Measurements from ENCODE around the gene GJC1.

The GJC1 gene

DNA sequence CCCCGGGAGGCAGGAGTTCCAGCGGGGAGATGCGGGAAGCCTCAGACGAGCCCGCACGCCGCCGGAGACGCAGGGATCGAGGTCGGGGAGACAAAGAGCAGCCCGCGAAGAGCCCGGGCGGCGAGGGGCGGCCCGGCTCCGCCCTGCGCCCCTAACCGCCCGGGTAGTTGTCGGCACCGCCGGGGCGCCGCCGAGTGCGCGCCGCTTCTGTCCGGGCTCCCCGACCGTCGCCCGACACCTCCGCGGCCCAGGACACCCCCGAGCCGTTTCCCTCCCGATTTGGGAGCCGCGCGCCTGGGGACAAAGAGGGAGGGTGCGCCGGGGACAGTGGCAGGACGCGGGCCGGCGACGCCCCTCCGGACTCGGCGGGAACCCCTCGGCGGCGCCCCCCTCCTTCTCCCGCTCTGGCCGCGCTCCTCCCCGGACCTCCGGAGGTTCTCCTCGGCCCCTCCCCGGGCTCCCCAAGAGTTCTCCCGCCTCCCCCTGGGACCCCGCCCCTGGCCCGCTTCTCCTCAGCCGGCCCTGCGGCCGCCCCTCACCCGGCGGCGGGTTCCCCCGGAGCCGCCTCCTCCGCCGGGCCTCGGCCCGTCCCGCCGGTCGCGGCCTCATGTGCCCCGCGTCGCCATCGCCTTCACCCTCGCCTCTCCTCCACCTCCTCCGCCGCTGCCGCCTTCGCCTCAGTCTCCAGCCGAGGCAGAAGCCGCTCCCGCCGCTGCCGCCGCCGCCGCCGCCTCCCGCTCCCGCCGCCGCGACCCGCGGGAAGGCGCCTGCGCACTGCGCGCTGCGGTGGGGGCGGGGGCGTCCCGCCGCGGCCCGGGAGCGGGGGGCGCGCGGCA, at the start of gene GJC1:
TSS of gene GJC1 (minus strand) at position 765 of the 836 bp plus-strand sequence. CDS start 24,470 bp downstream, outside the sequence.
- peak; percentile 5 for DNase-seq

DNA sequence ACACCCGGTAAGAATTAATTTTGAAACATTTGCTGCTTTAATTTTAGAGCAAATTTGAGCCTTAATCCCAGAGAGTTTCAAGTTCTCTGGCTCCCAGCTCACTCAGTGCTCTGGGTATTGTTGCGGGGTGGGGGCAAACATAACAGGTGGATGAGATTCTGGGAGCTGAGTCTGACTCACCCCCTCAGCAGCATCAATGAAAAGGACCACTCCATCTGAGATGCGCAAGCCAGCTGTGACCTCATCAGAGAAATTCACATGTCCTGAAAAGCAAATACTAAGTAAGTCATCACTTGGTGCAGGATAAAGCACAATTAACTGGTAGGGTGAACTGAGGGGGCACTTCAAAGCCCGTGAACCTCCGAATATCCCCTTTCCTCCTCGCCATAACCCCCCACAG, 49.3 kb upstream of the GJC1 start:
- no peak for DNase-seq

DNA sequence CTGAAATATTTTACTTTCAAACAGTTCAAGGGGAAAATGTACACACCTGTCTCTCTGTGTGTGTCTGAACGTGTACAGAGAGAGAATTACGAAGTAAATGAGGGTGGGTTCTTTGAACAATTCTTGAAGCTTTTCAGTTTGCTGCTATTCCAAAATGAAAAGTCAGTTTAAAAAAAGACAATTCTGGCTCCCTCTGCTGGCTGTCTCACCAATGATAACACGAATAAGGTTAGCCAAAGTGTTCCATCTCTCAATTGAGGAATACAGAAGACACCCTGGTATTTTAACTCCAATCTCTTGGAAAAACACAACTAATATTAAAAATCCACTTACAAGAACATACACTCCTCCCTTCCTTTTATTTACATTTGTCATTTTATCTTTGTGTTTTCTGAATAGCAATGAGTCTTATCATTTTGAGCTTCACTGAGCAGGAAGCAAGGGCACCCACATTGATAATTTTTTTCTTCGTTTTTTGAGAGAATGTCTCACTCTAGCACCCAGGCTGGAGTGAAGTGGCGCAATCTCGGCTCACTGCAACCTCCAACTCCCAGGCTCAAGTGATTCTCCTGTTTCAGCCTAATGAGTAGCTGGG, 48.6 kb upstream of the GJC1 start:
- peak; percentile 33 for DNase-seq

DNA sequence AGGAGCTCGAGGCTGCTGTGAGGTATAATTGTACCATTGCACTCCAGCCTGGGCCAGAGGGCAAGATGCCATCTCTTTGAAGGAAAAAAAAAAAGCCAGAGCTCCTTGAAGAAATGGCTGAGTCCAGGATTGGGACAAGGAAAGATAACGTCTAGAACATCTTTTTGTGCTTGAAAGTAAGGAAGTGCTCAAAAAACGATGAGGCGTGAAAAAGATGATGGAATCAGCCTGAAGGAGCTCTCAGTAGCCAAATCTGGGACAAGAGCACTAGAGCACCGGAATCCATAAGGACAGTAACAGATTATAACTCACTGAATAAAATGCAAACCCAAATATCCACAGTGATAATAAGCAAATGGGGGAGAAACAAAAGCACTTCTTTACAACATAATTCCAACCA, 47.0 kb upstream of the GJC1 start:
- no peak for DNase-seq

DNA sequence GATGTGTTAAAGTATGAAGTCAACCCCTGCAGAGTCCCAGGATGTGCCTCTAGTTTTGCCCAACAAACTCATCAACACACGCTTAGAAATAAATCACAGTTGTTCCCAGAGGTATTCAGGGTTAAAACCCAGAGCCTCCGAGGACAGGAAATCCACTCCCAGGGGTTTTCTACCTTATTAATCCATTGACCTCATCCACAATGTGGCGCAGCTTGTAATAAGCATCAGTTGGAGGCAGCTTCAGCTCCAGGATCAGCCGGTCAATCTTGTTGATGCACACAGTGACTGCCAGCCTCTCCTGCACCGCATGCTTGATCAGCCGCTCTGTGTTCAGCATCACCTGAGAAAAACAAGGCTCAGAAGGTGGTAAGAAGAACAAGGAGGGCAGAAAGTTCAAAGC, 45.7 kb upstream of the GJC1 start:
- DNase-seq = no peak

DNA sequence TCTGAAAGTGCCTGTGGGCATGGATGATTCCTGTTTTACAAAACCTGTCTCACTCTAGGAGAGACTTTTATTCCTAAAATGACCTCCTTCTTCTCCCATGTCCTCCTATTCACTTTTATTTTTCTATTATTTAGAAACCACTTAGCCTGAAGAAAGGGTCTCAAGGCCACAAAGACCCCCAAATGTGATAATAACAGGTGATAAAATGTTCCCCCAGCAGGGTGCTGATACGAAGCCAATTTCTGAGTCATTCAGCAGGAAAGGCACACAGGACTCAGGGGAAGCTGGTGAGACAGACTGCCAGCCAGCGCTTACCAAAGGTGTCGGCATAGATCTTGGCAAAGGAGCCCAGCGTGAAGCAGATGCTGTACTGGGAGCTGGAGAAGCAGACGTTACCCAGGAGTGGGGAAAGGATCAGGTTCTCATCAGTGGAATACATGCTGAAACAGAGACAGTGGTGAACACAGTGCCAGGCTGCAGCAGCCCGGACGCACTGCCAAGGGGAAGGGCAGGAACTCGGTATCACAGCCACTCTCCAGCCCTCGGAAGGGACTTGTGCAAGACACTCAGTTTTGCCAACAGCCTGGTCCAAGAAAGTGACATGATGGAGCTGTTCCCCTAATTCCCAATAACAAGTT, 42.2 kb upstream of the GJC1 start:
- DNase-seq = no peak

DNA sequence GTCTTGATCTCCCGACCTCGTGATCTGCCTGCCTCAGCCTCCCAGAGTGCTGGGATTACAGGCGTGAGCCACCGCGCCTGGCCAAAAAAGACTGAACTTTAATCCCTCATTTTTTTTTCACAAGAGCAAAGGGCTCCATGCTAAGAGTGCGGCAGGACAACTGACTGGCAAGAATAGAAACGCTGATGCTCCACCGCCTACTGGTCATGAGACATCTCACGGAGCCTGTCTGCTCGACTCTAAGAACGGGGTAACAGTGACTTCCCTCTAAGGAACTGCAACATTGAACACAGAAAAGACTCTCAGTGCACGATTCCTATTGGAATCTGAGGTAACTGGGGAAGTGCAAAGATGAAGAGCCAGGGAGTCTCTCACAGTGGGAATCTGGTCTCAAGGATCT, 41.5 kb upstream of the GJC1 start:
- DNase-seq = no peak

DNA sequence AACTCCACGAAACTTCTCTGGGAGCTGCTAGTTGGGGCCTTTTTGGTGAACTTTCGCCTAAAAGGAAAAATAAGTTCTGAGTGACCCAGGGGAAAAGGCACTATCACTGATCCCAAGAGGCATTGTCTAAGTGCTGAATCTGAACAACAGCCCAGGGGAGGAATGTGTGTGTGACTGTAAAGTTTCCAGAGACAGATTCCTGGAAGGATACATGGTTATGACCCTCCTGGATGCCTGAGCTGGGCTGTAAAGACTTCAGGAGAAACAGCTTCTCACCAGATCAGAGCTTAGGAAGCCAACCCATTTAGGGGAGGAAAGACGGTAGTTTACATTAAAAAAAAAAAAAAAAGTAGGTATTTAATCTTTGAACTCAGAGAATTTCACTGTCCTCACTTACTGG, 37.8 kb upstream of the GJC1 start:
- DNase-seq = no peak

DNA sequence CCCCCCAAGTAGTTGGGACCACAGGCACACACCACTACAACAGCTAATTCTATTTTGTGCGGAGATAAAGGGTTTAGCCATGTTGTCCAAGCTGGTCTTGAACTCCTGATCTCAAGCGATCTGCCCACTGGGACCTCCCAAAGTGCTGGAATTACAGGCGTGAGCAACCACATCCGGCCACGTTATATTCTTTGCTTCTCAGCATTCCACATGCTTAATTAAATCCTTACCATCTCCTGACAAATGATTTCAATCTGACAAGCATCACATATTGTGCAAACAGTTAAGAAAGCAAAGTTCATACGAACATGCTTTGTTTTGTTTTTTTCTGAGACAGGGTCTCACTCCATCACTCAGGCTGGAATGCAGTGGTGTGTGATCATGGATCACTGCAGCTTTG, 35.8 kb upstream of the GJC1 start:
- no peak for DNase-seq

DNA sequence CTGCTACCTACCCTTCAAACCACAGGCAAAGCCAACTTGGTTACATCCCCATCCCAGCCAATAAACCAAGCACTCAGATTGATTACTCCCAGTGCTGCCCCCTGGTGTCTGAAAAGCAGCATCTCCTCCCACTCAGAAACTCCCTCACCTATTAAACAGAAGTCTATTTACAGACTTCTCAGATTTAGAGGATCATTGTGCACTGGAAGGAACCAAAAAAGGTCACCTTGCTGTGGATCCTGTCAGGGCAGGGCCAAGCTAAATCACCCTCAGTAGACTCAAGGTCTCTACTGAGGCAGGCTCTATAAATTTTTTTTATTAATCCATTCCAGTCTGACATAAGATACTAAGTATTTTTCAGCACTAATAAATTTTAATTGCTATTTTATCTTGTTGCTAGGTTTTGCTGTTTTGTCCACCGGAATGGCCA, 35.2 kb upstream of the GJC1 start:
- DNase-seq = peak; percentile 78

DNA sequence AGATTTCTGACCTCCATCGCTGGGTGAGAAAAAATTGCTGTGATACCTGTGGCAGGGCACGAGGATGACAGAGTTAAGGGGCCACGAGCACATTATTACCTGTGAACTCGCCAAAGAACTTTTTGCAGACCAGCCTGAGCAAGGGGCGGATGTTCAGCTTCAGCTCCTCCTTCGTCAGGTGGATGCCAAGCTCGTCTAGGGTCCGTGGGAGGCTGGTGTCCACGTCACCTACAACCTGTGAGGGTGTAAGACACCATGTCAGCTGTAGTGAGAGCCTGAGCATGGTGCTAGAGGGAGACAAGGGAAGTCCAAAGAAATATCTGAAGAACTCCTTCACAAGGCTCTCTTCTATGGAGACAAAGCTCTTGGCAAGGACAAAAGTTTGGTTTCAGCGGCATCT, 34.7 kb upstream of the GJC1 start:
- no peak for DNase-seq

DNA sequence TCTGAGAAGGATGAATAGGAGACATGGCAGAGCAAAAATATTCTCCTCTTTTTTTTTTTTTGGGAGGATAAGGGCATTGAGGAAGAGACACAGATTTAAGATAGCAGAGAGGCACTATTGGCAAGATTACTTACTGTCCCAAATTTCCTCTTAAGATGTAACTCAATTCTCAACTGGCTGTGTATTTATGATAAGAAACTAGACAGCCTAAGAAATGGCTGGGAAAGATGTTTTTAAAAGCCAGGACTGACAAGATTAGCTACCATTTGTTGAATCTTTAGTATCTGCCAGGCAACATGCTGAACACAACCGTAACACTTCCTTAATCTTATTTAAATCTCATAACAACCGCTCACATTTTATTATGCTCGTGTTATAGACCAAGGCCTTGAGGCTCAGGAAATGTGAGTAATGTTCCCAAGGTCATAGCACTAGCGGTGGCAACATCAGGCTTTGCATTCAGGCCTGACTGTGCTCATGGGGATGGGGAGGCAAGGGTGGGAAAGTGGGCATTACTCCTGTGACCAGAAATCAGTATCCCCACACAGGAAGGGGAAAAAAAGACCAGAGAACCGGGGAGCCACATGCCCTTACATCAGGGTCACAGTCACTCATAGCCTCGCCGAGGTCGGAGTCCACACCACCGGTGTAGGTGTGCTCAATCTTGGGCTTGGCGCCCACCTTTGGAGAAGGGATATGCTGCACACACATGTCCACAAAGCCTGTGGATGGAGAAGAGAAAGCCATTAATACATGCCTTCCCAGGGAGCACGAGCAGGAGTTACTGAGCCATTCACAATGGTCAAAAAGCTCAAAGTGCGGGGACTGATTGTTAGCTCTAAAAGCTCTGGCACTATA, 33.2 kb upstream of the GJC1 start:
- DNase-seq = no peak

DNA sequence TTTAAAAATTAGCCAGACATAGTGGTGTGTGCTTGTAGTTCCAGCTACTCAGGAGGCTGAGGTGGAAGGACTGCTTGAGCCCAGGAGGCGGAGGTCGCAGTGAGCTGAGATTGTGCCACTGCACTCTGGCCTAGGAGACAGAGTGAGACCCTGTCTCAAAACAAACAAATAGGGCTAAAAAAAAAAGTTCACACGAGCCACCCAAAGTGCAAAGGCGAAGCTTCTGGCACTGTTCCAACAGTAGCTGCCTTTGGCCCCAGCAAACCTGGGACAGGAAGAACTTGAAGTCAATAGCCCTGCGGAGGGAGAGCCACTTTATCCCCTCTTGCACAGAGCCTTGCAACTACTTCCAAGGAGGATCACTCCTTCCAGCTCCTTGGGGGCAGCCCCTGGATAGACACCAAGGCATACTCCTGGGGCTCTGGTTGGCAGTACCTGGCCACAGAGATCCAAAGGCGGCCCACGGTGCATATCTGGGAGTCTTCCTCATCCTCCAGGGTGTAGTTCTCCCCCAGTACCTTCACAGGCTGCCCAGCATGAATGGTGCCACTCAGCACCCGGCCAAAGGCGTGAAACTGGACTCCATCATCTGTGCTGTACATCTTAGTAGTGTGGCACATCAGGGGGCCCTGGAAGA, 32.3 kb upstream of the GJC1 start:
- no peak for DNase-seq

DNA sequence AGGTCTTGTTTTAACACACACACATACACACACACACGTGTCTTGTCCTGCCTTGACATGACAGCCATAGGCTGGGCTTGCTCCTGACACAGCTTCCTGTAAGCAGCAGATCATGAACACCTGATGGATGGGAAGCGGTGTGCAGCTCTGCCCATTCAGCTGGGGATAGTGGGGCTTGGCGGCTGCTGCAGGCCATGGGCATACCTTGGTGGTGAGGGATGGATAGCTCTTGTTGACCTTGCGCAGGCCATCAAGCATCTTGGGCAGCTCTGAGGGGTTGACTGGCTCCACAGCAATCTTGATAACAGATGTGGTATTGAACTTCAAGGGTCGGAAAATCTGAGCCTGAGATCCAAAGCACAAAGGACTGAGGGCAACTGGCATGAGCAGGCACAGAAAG, 29.6 kb upstream of the GJC1 start:
- no peak for DNase-seq

DNA sequence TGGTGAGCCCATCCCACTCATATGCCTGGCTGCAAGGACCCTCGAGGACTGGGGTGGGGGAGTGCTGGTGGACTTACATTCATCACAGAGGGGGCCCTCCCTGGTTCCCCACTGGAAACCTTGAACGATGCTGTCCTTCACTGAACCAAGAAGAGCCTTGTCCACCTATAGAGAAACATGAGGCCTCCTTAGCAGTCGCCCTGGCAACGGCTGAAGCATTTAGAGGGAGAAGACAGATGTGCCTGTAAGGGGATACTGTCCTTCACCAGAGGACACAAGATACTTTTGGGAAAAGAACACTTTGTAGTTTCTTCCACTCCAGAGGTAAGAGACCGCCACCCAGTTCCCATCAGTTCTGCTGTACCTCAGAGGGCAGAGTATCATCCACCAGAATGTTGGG, 24.1 kb upstream of the GJC1 start:
- no peak for DNase-seq

DNA sequence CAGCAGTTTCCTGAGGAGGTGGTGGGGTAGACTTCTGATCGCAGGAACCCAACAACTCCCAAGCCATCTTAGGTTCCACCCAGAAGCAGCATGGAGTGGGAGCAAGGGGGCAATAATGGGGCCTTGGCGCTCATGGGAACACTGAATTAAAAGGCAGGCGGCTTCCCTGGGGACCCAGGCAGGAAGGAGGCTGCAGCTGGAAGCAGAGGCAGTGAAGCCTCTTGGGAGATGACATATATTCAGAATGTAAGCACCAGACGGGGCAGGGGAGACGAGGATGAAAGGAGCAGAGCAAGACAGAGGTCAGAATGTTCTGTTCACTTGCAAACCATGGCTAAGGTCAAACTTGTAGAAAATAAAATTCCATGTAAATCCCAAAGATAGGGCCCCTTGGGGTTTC, 20.5 kb upstream of the GJC1 start:
- no peak for DNase-seq

DNA sequence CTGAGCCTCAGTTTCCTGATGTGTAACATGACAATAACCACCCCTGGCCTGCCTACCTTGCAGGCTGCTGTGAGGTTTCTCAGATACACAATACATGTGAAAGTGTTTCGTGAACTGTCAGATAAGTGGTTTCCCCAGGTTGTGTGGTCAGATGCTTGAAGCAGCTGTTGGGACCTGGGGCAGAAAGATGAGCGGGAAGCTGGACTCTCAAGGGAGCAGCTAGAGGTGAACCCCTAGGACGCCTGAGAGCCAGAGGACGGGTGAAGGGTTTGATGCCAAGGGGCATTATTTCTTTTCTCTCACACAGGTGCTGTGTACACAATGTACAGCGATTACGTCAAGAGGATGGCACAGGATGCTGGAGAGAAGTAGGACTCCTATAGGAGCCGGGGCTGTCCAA, 19.9 kb upstream of the GJC1 start:
- no peak for DNase-seq

DNA sequence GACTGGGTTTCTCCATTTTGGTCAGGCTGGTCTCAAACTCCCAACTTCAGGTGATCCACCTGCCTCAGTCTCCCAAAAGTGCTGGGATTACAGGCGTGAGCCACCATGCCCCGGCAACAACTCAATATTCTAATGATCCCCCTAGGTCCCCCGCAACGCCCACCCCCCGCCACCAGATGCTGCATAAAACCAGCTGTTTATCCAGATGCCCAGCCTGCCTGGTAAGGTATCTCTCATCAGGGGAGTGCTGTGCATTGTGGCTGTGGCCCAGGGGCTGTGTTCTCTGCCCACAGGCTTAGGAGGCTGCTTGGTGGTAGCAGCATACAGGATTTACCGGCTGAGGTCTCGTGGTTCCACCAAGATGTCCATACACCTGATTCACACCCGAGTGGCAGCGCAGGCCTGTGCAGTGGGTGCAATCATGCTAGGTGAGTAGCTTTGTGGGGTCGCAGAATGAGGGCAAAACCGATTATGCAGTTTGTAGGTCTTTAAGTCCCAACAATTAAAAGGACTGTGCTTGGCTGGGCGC, 18.9 kb upstream of the GJC1 start:
- DNase-seq = no peak

DNA sequence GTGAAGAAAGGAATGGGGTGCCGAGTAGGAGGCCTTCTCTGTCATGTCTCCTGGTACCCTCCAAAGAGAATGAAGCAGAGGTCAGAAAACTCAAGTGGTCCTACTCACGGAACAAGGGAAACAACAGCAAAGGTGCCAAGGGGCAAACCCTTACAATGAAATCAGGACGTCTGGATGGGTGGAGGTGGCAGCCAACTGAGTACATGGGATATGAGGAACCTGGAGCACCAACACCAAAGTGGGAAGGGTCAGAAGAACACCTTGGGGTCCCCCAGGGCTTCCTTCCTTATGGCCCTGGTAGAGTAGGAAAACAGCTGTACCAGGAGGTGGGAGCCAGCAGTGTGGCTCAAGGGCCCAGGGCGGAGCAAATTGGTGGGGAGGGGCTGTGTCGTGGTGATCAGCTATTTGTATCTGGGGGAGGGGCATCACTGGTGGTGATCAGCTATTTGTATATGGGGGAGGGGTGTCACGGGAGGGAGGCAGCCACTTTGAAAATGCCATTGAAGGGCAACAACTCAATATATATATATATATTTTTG, 18.2 kb upstream of the GJC1 start:
- DNase-seq = no peak

DNA sequence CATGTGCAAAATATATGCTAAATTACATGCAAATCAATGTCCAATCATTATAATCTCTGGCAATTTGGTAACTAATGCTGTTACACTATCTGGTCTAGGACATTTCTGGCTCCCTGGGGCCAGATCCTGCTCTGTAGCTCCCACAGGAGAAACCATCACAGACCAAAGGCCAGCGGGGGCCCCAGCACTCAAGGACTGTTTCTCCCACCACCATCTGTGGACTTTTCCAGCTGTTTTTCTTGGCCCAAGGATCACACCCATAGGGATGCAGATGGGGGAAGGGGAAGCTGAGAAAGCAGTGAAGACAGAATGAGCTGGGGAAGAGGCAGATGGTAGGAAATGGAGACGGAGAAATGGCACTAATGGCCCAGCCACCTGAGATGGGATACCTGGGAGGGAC, 17.5 kb upstream of the GJC1 start, which contains the start of gene HIGD1B:
TSS of gene HIGD1B (plus strand) at position 298 of the 400 bp plus-strand sequence. CDS start 270 bp downstream, outside the sequence.
- DNase-seq = no peak

DNA sequence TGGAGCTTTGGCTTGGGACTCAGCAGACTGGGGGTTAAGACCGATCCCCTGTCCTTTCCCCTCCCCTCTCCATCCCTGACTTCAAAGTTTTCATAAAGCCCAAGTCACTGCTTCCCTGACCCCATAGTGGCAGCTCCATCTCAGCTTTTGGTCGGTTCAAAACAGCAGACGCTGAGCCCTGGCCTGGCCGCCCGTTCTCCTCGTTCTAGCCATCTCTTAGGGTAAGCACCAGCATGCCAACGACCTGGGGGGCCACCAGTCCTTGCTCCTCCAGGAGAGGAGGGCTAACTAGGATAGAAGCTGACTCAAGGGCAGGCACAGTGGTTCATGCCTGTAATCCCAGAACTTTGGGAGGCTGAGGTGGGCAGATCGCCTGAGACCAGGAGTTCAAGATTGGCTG, 16.1 kb upstream of the GJC1 start:
- DNase-seq = no peak

DNA sequence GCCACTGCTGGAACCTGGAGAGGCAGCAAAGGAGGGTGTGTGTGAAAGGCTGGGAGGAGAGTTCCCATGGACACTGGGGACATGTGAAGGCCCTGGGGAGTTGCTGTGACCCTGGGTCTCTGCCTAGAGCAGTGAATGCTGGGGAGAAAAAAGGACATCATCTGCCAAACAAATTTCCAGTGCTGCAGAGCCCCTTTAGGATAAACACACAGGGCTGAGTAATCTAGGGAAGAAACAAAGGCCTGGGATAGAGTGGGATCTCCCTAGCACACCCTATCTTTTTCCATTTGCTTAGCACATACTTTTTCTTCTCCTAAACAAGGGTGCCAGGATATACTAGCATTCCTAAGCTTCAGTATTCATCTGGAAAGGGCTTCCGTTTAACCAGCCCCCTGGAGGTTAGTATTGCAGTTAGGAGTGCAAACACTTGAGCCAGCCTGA, 14.3 kb upstream of the GJC1 start:
- DNase-seq = no peak
